Stimulated activated CD4-positive, alpha-beta T cell treated with anti-CD3 and anti-CD28 coated beads, TNF-alpha, amount 100 ng/mL, for 24 hours (primary cell): Measurements from ENCODE around the gene BFSP2.

Experiments
- DNase-seq, 3 experiments: peaks; one replicate each; pipeline ENCODE4 v3.0.0-alpha.2; 2020; ENCODE audit warnings: low read depth in 3 of 3

Gene BFSP2

GRCh38 chr3:133419151-133419909, 19.5 kb downstream of the BFSP2 start:
- no peak for DNase-seq

- no peak for DNase-seq
These were observed 25.3 kb downstream of the BFSP2 start for GRCh38 chr3:133424937-133425869.

- DNase-seq = no peak
These were observed 26.0 kb downstream of the BFSP2 start for GRCh38 chr3:133425898-133426297.

GRCh38 chr3:133426721-133427120, 26.9 kb downstream of the BFSP2 start:
- no peak for DNase-seq

- DNase-seq = no peak
These were observed 28.7 kb downstream of the BFSP2 start for GRCh38 chr3:133428552-133428951.

GRCh38 chr3:133429063-133429462, 29.2 kb downstream of the BFSP2 start:
- DNase-seq = no peak

- no peak for DNase-seq
These were observed 39.7 kb downstream of the BFSP2 start for GRCh38 chr3:133439563-133439962.

- no peak for DNase-seq
These were observed 40.8 kb downstream of the BFSP2 start for GRCh38 chr3:133440652-133441051.

GRCh38 chr3:133441867-133442270, 42.0 kb downstream of the BFSP2 start:
- no peak for DNase-seq

GRCh38 chr3:133442518-133442917, 42.7 kb downstream of the BFSP2 start:
- no peak for DNase-seq

- DNase-seq = no peak
These were observed 44.0 kb downstream of the BFSP2 start for GRCh38 chr3:133443649-133444422.

GRCh38 chr3:133444423-133444774, 44.5 kb downstream of the BFSP2 start:
- DNase-seq = no peak

- no peak for DNase-seq
These were observed 45.3 kb downstream of the BFSP2 start for GRCh38 chr3:133445108-133445507.

- DNase-seq = no peak
These were observed 48.1 kb downstream of the BFSP2 start for GRCh38 chr3:133447750-133448477.

GRCh38 chr3:133448478-133449122, 48.7 kb downstream of the BFSP2 start:
- DNase-seq = peak; percentile 15 to 55 (median 37)

GRCh38 chr3:133451309-133451708, 51.5 kb downstream of the BFSP2 start:
- no peak for DNase-seq

- DNase-seq = no peak
These were observed 52.9 kb downstream of the BFSP2 start for GRCh38 chr3:133452641-133453319.

GRCh38 chr3:133453383-133453782, 53.5 kb downstream of the BFSP2 start:
- DNase-seq = no peak

- DNase-seq = no peak
These were observed 55.4 kb downstream of the BFSP2 start for GRCh38 chr3:133455281-133455680.

GRCh38 chr3:133455960-133456359, 56.1 kb downstream of the BFSP2 start:
- DNase-seq = no peak
